WERI-Rb-1 (cell line): ENCODE measurements around the gene NSD2.

Source experiments
- DNase-seq: peaks from one replicate; pipeline ENCODE4 v3.0.0-alpha.2; 2020
- H3K27ac ChIP-seq: fragments of 250-450 bp; sonication (Bioruptor Pico); 2 replicates; pipeline ENCODE4 v1.5.1; 2020; ENCODE audit warnings: mild to moderate bottlenecking, moderate library complexity
- H3K27me3 ChIP-seq: fragments of 250-450 bp; sonication (Bioruptor Pico); 2 replicates; pipeline ENCODE4 v1.5.1; 2021; ENCODE audit warnings: mild to moderate bottlenecking, low read depth, moderate library complexity; ENCODE audit not compliant: insufficient read depth, severe bottlenecking
- H3K36me3 ChIP-seq: fragments of 250-450 bp; sonication (Bioruptor Pico); 2 replicates; pipeline ENCODE4 v1.5.1; 2020; ENCODE audit warnings: mild to moderate bottlenecking, moderate library complexity
- H3K4me3 ChIP-seq: 2 replicates; pipeline ENCODE4 v1.5.1; 2011; ENCODE audit warnings: low read depth, mild to moderate bottlenecking, control low read depth, low read length
- H3K9me3 ChIP-seq: fragments of 250-450 bp; sonication (Bioruptor Pico); 2 replicates; pipeline ENCODE4 v1.5.1; 2021; ENCODE audit warnings: mild to moderate bottlenecking, moderate library complexity; ENCODE audit not compliant: severe bottlenecking
- CTCF ChIP-seq: IDR thresholded peaks from 2 replicates; pipeline ENCODE4 v1.5.1; 2011; ENCODE audit warnings: low read depth, mild to moderate bottlenecking, control low read depth, inconsistent platforms, low read length

The NSD2 gene

GRCh38 chr4:1982124-1983052, 111.2 kb downstream of the NSD2 start:
- Histone ChIP-seq H3K27ac (no peak overlapping the region), H3K9me3 (no peaks in the 10 kb centered on the region), H3K36me3 (peaks cover 100% of the 10 kb centered on the region), H3K27me3 (no peaks in the 10 kb centered on the region), H3K4me3 (no peak overlapping the region)
- TF ChIP-seq CTCF, result no peak
- DNase-seq, result no peak

- TF ChIP-seq CTCF, result no peak
- Histone ChIP-seq H3K4me3 (no peak overlapping the region), H3K36me3 (peaks cover 100% of the 10 kb centered on the region), H3K9me3 (no peaks in the 10 kb centered on the region), H3K27me3 (no peaks in the 10 kb centered on the region), H3K27ac (no peak overlapping the region)
- no peak for DNase-seq
Measured at GRCh38 chr4:1983053-1983845, 112.1 kb downstream of the NSD2 start.

GRCh38 chr4:1983846-1984405, 112.7 kb downstream of the NSD2 start:
- H3K27ac ChIP-seq, result no peak overlapping the region

GRCh38 chr4:1984406-1985191, 113.4 kb downstream of the NSD2 start:
- H3K4me3 ChIP-seq, result no peak overlapping the region
- H3K36me3 ChIP-seq, result peaks cover 100% of the 10 kb centered on the region
- H3K27me3 ChIP-seq, result no peaks in the 10 kb centered on the region
- DNase-seq, result no peak
- TF ChIP-seq CTCF, result no peak
- H3K27ac ChIP-seq, result no peak overlapping the region; the same call in 1 of the 2 replicates
- H3K9me3 ChIP-seq, result no peaks in the 10 kb centered on the region

More at GRCh38 chr4:1983846-1984405, 112.7 kb downstream of the NSD2 start:
- TF ChIP-seq CTCF, result no peak
- no peak overlapping the region for H3K4me3 ChIP-seq
- DNase-seq, result no peak
- peaks cover 100% of the 10 kb centered on the region for H3K36me3 ChIP-seq
- no peaks in the 10 kb centered on the region for H3K9me3 ChIP-seq
- no peaks in the 10 kb centered on the region for H3K27me3 ChIP-seq

DNA sequence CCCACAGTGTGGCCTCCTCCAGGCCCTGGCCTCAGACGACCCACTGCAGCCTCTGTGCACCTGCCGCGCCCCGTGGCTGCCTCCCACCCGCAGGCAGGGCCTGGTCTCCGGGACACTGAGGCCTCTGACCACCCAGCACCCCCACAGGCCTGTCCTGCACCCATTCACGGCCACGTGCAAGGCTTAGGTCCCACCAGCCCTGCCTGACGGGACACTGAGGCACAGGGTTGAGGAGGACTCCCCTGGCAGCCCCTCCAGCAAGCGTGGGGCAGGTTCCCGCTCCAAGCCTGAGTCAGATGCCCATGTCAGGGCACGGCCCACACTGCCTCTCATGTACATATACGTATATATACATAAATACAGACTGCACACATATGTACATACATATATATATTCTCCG, 114.1 kb downstream of the NSD2 start:
- Histone ChIP-seq H3K27me3 (no peaks in the 10 kb centered on the region), H3K9me3 (no peaks in the 10 kb centered on the region), H3K4me3 (no peak overlapping the region), H3K36me3 (peaks cover 100% of the 10 kb centered on the region), H3K27ac (no peak overlapping the region; the same call in 1 of the 2 replicates)
- DNase-seq, result peak; percentile 42
- TF ChIP-seq CTCF, result no peak
